Measurements from ENCODE around the gene ADAM23. TPM values are rescaled to one million over a fixed set of nuclear protein-coding genes. Genes with fewer than 3 reads are reported as not detected.

Gene ADAM23
- polyA plus RNA-seq, 1 of the 3 experiments (the other 2 are of a cell fraction) = 3.7 TPM

- H2AFZ ChIP-seq (ENCODE audit: low read depth) = peak overlapping the region; percentile 89
- no peak for TF ChIP-seq ELF1 (IDR thresholded peaks at IDR 0.05)
- TF ChIP-seq GATA2 (CRISPR knock-in tag; IDR thresholded peaks at IDR 0.05) = no peak
- TF ChIP-seq POLR2AphosphoS5 (IDR thresholded peaks at IDR 0.05; ENCODE audit: low read depth, low read length) = no peak
- no peak for TF ChIP-seq RFX5 (IDR thresholded peaks at IDR 0.05; ENCODE audit: low read length)
- TF ChIP-seq TCF12 (IDR thresholded peaks at IDR 0.05) = no peak
- TF ChIP-seq EP300 (IDR thresholded peaks at IDR 0.05; ENCODE audit: borderline replicate concordance in 1 of 2, low read depth in 1 of 2, low read length in 1 of 2) = no peak
- no peak for TF ChIP-seq FOXJ3 (CRISPR knock-in tag; IDR thresholded peaks at IDR 0.05)
- no peak for TF ChIP-seq TAF1 (IDR thresholded peaks at IDR 0.05; ENCODE audit: borderline replicate concordance, low read depth, low read length)
- TF ChIP-seq SMC3 (IDR thresholded peaks at IDR 0.05; ENCODE audit: low read depth, low read length) = no peak
- TF ChIP-seq USF1 (IDR thresholded peaks at IDR 0.05; ENCODE audit: borderline replicate concordance, low read depth) = no peak
- TF ChIP-seq CHD2 (IDR thresholded peaks at IDR 0.05; ENCODE audit: low read length, partially characterized antibody) = no peak
- TF ChIP-seq REST (IDR thresholded peaks at IDR 0.05; ENCODE audit: low read depth, low read length) = no peak
- no peak for TF ChIP-seq JUND (IDR thresholded peaks at IDR 0.05)
- TF ChIP-seq EZH2phosphoT487 (IDR thresholded peaks at IDR 0.05; ENCODE audit: borderline replicate concordance, low read depth) = no peak
- no peak for TF ChIP-seq TEAD4 (IDR thresholded peaks at IDR 0.05; ENCODE audit: borderline replicate concordance, insufficient read depth)
- TF ChIP-seq MXI1 (IDR thresholded peaks at IDR 0.05; ENCODE audit: low read depth, low read length) = no peak
- CTCF ChIA-PET = interaction anchor here (0.6 to 1.5 kb wide), 4 partner anchors 10 to 161 kb away, joined by 3 to 8 read pairs (median 3); no protein-coding TSS in a partner anchor
These were observed 879 bp upstream of the ADAM23 start for GRCh38 chr2:206442474-206442832.

More at GRCh38 chr2:206442474-206442832, 879 bp upstream of the ADAM23 start:
- POLR2A ChIA-PET = no interaction called here
- Histone ChIP-seq H3F3A (replicated peaks; ENCODE audit: insufficient read depth) (peaks cover 3% of the 10 kb centered on the region), H3K4me3 (ENCODE audit: low read depth in 2 of 2, low read length in 1 of 2) (peak overlapping the region; percentile 65 to 78), H3K36me3 (replicated peaks in 1 of 2; ENCODE audit: control insufficient read depth in 1 of 2, insufficient read depth in 2 of 2, low read length in 1 of 2) (no peaks in the 10 kb centered on the region), H3K27me3 (ENCODE audit: insufficient read depth) (peaks cover 10% of the 10 kb centered on the region; the same call in 1 of the 2 replicates), H3K79me2 (ENCODE audit: insufficient read depth) (no peaks in the 10 kb centered on the region), H3K4me1 (ENCODE audit: control insufficient read depth in 1 of 2, insufficient read depth in 2 of 2, low read depth in 1 of 2, low read length in 1 of 2) (peaks cover 0 to 12% of the 10 kb centered on the region in 2 experiments; a peak in 2 of 4 replicates), H4K20me1 (ENCODE audit: insufficient read depth) (no peaks in the 10 kb centered on the region), H3K9ac (no peak overlapping the region), H3K9me3 (no peaks in the 10 kb centered on the region), H3K4me2 (peak overlapping the region; percentile 88), H3K27ac (ENCODE audit: low read depth in 2 of 2, low read length in 1 of 2) (no peak overlapping the region), H3K9me2 (no peaks in the 10 kb centered on the region)
- DNase-seq = no peak
- WGBS (ENCODE audit: low lambda C conversion rate) = 13% methylated on average over 10 of the region's 10 CpGs

Measured in SK-N-SH (cell line).